Endometrium (tissue), 2 donors: ENCODE measurements around the gene TBX15.

Experiments
- FAIRE-seq: peaks from 2 replicates; lab custom pipeline; 2012; peaks lifted over from hg19 to GRCh38; lab: Jason Lieb, UNC
- donor health status: control.
- donor health status: control.

TBX15 gene

GRCh38 chr1:118988186-118989005 is at the start of gene TBX15:
Gene TBX15 (minus strand): TSS chr1:118988343. CDS start chr1:118987795, 548 bp downstream.
- no peak for FAIRE-seq

- FAIRE-seq = no peak
Measured at GRCh38 chr1:119034359-119034758, 46.2 kb upstream of the TBX15 start.

DNA sequence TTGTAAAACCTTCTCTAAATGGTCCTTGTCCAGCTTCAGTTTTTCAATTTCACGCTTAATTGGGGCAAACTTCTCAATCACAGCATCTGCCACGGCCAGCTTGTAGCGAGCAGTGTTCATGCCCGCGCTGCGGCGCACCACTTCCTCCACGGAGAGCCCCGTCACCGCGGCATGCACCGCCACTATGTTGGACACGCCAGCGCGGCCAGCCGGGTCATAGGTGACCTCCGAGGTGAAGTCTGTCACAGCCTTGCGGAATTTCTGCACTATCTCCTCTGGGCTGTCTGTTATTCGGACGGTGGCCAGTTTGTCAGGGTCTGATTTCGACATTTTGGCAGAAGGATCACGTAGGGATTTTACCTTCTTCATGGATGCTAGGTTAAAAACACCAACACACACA is 44.8 kb upstream of the TBX15 start:
- FAIRE-seq = no peak

GRCh38 chr1:119027759-119028158 is 39.6 kb upstream of the TBX15 start:
- FAIRE-seq = no peak

GRCh38 chr1:119026956-119027355 is 38.8 kb upstream of the TBX15 start:
- FAIRE-seq = no peak

DNA sequence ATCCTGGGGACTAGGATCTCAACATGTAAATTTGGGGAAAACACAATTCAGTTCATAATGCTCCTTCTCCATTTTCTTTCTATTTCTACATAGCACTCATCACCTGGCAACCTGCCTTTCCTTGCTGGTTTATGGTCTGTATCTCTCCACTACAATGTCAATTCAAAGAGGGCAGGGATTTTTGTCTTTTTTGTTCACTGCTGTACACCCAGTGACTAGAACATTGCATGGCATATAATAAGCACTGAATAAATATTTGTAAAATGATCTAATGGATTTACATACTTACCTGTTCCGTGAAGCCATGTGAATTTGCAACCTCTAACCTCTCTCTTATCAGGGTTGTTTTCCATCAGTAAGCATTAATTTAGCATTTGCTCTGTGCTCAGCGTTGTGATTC is 27.4 kb upstream of the TBX15 start:
- no peak for FAIRE-seq

GRCh38 chr1:119012383-119012782 is 24.2 kb upstream of the TBX15 start:
- no peak for FAIRE-seq

GRCh38 chr1:119011706-119012105 is 23.6 kb upstream of the TBX15 start:
- no peak for FAIRE-seq

GRCh38 chr1:119011116-119011515 is 23.0 kb upstream of the TBX15 start:
- no peak for FAIRE-seq

DNA sequence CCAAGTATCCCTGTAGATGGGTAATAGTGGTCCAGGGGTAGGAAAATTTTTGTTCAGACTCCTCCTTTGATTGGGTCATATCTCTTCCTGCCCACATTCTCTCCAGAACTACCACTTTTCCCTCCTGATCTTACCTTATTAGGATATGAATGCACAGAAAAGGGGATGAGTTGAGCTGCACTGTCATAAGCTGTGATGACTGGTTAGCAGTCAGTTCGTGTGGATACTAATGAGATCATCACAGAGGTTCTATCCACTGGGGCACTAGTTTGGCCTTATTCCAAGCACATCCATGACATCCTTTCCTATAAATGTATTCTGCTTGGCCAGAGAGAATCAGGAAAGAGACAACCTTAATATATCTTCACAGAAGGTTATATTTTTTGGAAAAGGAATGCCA is 22.1 kb upstream of the TBX15 start:
- FAIRE-seq = no peak

DNA sequence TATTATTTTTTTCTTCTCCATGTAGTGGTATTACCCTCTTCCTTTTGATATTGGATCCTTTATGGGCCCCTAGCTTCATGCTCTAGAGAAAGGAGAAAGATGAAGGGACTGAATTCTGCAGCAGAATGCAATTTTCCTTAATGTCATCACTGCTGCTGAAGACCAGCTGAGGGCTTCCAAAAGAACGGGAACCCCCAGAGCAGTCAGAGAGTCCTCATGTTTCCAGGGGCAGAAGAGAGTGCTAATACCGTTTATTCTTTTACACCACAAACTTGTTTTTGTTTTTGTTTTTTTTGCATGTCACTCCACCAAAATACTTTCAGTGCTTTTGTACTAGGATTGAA is 21.1 kb upstream of the TBX15 start:
- FAIRE-seq = no peak

- peak; percentile 23 for FAIRE-seq
Measured at GRCh38 chr1:119008483-119009311, 20.6 kb upstream of the TBX15 start.

DNA sequence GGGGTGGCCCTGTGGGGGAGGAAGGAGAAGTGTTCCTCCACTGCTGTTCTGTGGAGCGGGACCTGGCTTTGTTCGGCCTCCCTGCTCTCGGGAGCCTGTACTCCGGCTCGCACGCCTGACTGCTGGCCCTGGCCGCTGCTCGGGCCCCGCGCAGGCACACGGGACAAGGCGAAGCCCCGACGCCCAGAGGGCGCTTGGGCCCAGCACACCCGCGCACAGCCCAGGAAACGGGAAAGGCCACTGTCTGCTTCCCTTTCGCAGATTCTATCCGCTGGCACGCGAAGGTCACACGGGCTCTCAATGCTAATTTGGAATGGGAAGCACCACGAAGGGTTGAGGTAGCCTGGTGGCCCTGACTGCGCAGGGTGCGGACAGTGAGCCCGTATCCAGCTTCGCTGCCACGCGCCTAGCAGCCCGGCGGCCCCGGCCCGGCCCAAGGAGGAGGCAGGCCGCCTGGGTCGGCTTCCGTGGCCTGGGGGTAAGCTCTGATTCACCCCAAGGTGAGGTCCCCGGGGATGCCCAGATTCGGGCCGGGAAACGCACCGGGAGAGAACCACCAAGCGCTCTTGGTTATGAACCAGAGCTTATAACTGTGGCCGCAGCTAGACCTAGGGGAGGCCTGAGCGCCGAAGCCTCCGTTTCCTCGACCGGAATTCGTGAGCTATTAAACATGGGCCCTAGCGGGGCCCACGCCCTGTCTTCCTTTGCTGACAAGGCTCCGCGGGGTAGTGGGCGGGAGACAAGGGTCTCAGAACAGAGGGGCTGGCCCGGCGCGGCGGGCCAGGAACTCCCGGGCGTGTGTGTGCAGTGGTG is 19.7 kb upstream of the TBX15 start:
- FAIRE-seq = no peak

DNA sequence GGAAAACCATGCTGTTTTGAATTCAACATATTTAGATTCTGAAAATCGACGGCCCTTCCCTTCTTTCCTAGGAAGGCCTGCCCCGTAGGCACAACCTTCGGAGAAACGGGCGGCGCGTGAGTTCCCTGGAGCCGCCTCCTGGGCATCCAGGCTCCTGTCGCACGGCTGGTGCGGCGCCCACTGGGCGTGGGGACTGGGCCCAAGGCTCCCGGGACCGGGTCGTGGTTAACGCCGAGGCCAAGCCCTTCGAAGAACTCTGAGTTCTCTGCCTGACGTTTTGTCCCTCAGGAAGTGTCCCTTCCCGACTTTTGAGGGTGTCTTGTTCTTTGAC is 19.2 kb upstream of the TBX15 start:
- FAIRE-seq = no peak

- FAIRE-seq = no peak
Measured at GRCh38 chr1:119006406-119007279, 18.5 kb upstream of the TBX15 start.

DNA sequence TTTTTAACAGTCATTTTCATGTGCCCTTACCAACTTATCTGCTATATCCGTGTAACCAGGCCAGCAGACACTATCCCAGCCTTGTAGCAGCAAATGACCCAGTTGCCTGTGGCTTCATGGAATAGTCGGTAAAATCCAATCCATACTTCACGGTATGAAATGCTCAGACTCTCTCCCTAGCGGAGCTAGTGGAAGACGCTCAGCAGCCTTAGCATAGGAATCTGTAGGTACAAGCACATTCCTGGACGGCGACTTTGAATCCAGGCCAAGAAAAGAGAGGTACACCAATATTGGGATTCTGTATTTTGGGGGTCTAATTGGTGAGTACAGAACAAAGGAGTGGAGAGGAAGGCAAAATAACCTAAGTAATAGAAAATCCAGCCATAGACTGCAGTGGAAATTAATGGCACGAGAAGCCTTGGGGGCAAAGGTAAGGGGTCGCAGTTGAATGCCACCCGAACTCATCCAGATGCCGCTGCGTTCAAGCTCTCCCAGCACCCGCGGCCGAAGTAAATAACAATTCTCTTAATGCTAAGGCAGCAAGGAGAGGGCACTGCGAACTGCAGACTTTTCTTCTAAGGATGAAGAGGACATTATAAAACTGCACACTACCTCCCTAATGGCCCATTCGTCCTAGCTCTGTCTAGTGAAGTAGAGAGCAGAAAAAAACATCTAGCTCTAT is 17.7 kb upstream of the TBX15 start:
- FAIRE-seq = no peak

- no peak for FAIRE-seq
Measured at GRCh38 chr1:119004781-119005180, 16.6 kb upstream of the TBX15 start.

DNA sequence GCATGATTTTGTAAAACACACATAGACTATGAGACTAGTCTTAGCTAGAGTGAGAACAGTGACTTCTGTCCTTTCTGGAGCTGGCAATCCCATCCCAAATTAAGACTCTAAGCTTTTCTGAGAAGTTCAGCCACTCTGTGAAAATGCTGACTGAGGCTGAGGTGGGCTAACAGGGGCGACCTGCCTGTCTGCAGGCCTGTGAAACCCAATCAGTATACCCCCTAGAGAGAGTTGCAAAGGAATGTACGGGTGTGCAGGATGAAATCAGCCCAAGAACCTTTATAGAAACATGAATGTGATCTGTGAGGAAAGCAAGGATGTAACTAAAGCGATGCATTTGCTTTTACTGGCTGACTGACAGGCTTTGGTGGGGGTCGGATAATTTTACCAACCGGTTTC is 16.0 kb upstream of the TBX15 start:
- no peak for FAIRE-seq

- no peak for FAIRE-seq
Measured at GRCh38 chr1:119003413-119004128, 15.4 kb upstream of the TBX15 start.

GRCh38 chr1:119002028-119002686 is 14.0 kb upstream of the TBX15 start:
- no peak for FAIRE-seq
